GM23248 (cell line): ENCODE measurements around the gene PPP4R1.

Experiments used
- EZH2 ChIP-seq: fragments of 200-600 bp; sonication (generic); IDR thresholded peaks from 2 replicates; pipeline ENCODE4 v1.6.1; 2018; ENCODE audit warnings: antibody characterized with exemption, mild to moderate bottlenecking; ENCODE audit not compliant: insufficient read depth, poor library complexity, severe bottlenecking
- EZH2phosphoT487 ChIP-seq: fragments of 200-600 bp; sonication (generic); IDR thresholded peaks from 2 replicates; pipeline ENCODE4 v1.6.1; 2018; ENCODE audit warnings: antibody characterized with exemption, moderate library complexity, mild to moderate bottlenecking, low read depth; ENCODE audit not compliant: insufficient read depth

- no peak for TF ChIP-seq EZH2
- no peak for TF ChIP-seq EZH2phosphoT487
Measured at GRCh38 chr18:9658087-9658641, 43.8 kb upstream of the PPP4R1 start.
